ENCODE results near the gene EXOC4.

DNA sequence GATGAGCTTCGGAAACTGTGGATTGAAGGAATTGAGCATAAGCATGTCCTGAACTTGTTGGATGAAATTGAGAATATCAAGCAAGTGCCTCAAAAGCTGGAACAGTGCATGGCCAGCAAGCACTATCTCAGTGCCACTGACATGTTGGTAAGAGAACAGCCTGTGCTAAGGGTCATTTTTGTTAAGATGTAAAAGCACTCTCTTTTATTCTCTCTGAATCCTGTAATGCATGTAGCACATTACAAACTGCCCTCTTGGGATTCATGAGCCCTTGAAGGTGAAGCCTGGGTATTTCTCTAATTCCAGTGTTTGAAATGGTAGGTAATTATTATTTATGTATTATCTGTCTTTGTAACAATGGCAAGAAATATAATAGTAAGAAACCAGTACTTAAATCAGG lies 36.1 kb downstream of the EXOC4 start:
- no peak for TF ChIP-seq SUZ12 (IDR thresholded peaks at IDR 0.05; ENCODE audit: extremely low read depth, insufficient read depth, insufficient read length)
- TF ChIP-seq YY1 (IDR thresholded peaks at IDR 0.05; ENCODE audit: insufficient read depth, insufficient read length) = no peak
- TF ChIP-seq ZNF274 (IDR thresholded peaks at IDR 0.05; ENCODE audit: low read depth, low read length) = no peak

All from NT2/D1 (cell line).